HepG2 (cell line): ENCODE measurements around the gene CITED2. TPM values are rescaled to one million over a fixed set of nuclear protein-coding genes. Genes with fewer than 3 reads are reported as not detected.

Experiments used
- ATF7-NPFF ChIP-seq: sonication (generic); formaldehyde crosslinking; IDR thresholded peaks from 2 replicates; pipeline ENCODE4 v1.8.1; 2023; ENCODE audit warnings: mild to moderate bottlenecking, low read depth, missing genetic modification reagents, moderate library complexity
- ATM ChIP-seq: fragments of 450-650 bp; IDR thresholded peaks from 2 replicates; pipeline ENCODE4 v1.7.1; 2017; ENCODE audit warnings: mild to moderate bottlenecking, borderline replicate concordance
- BATF2 ChIP-seq: sonication (generic); formaldehyde crosslinking; IDR thresholded peaks from 2 replicates; pipeline ENCODE4 v1.8.0; 2022; ENCODE audit warnings: mild to moderate bottlenecking, missing genetic modification reagents, moderate library complexity
- HDAC6 ChIP-seq: fragments of 200-600 bp; sonication (generic); IDR thresholded peaks from 2 replicates; pipeline ENCODE4 v1.7.0; 2017; ENCODE audit warnings: mild to moderate bottlenecking, antibody characterized with exemption, low read length, low read depth
- IRF9 ChIP-seq: sonication (generic); formaldehyde crosslinking; IDR thresholded peaks from 2 replicates; pipeline ENCODE4 v1.8.0; 2022; ENCODE audit warnings: missing genetic modification reagents, mild to moderate bottlenecking, borderline replicate concordance
- MTA1 ChIP-seq: sonication (generic); formaldehyde crosslinking; IDR thresholded peaks from 2 replicates; pipeline ENCODE4 v1.4.0; 2020; ENCODE audit warnings: missing genetic modification reagents, mild to moderate bottlenecking, borderline replicate concordance
- NCOA1 ChIP-seq: sonication (generic); formaldehyde crosslinking; IDR thresholded peaks from 2 replicates; pipeline ENCODE4 v1.9.0; 2021; ENCODE audit warnings: missing genetic modification reagents
- NFE2L1 ChIP-seq: sonication (generic); formaldehyde crosslinking; IDR thresholded peaks from 2 replicates; pipeline ENCODE4 v1.4.0; 2020; ENCODE audit warnings: missing genetic modification reagents, mild to moderate bottlenecking, borderline replicate concordance
- NFIC ChIP-seq: IDR thresholded peaks from 2 replicates; pipeline ENCODE4 v1.6.1; 2012; ENCODE audit warnings: mild to moderate bottlenecking, low read length, inconsistent platforms
- SMYD3 ChIP-seq: sonication (generic); formaldehyde crosslinking; IDR thresholded peaks from 2 replicates; pipeline ENCODE4 v1.8.1; 2023; ENCODE audit warnings: mild to moderate bottlenecking, missing genetic modification reagents
- SP2 ChIP-seq: sonication (generic); formaldehyde crosslinking; IDR thresholded peaks from 2 replicates; pipeline ENCODE4 v1.5.1; 2020; ENCODE audit warnings: mild to moderate bottlenecking, missing genetic modification reagents
- TEF ChIP-seq: sonication (generic); formaldehyde crosslinking; IDR thresholded peaks from 2 replicates; pipeline ENCODE4 v1.5.0; 2020; ENCODE audit warnings: missing genetic modification reagents
- ZBTB7A ChIP-seq: sonication (generic); formaldehyde crosslinking; IDR thresholded peaks from 2 replicates; pipeline ENCODE4 v1.8.0; 2022; ENCODE audit warnings: mild to moderate bottlenecking, missing genetic modification reagents
- ZFP90 ChIP-seq: sonication (generic); formaldehyde crosslinking; IDR thresholded peaks from 2 replicates; pipeline ENCODE4 v1.8.0; 2022; ENCODE audit warnings: missing genetic modification reagents, mild to moderate bottlenecking, inconsistent platforms, borderline replicate concordance
- ZNF121 ChIP-seq: sonication (generic); formaldehyde crosslinking; IDR thresholded peaks from 2 replicates; pipeline ENCODE4 v1.5.0; 2020; ENCODE audit warnings: mild to moderate bottlenecking, missing genetic modification reagents
- ZNF317 ChIP-seq: sonication (generic); formaldehyde crosslinking; IDR thresholded peaks from 2 replicates; pipeline ENCODE4 v1.5.0; 2020; ENCODE audit warnings: mild to moderate bottlenecking, missing genetic modification reagents
- ZNF891 ChIP-seq: sonication (generic); formaldehyde crosslinking; IDR thresholded peaks from 2 replicates; pipeline ENCODE4 v1.5.0; 2020; ENCODE audit warnings: mild to moderate bottlenecking, missing genetic modification reagents
- polyA plus RNA-seq, 8 experiments: library from polyadenylated mRNA; depleted of rRNA in 3 of 8; stranded (reverse) in 7 of 8; unstranded in 1 of 8; fragments of >200 nt; fragmentation: Illumina TruSeq in 4 of 8; extraction: Trizol in 4 of 8; gene quantifications; 2 replicates each; pipeline versions ENCODE4 v1.2.1 to v1.2.3, GENCODE V29; 2011 to 2016; ENCODE audit warnings: low read depth in 4 of 8, missing spikeins in 1 of 8, mixed read lengths in 1 of 8; ENCODE audit not compliant: insufficient read depth in 1 of 8
- total RNA-seq, 5 experiments: library from RNA; depleted of rRNA; stranded (reverse); fragments of >200 nt; fragmentation: Illumina TruSeq; extraction: Trizol; gene quantifications; 2 replicates each; pipeline ENCODE4 v1.2.3, GENCODE V29; 2016; ENCODE audit warnings: low read depth in 1 of 5

CITED2 gene
- total and polyA plus RNA-seq, 2 of the 13 experiments (the other 11 are each of a cell fraction or from before 2014, with no cell fraction given): 17.6 to 57.2 TPM

- no peak for TF ChIP-seq MTA1 (CRISPR knock-in tag)
- TF ChIP-seq ATF7-NPFF (CRISPR knock-in tag): no peak
- TF ChIP-seq ZNF121 (CRISPR knock-in tag): no peak
- 0 out of 2 replicates have a peak, but pooled peaks have one; percentile 30 for TF ChIP-seq NFIC
- TF ChIP-seq IRF9 (CRISPR knock-in tag): no peak
- no peak for TF ChIP-seq ZNF891 (CRISPR knock-in tag)
- TF ChIP-seq SP2 (CRISPR knock-in tag): 0 out of 2 replicates have a peak, but pooled peaks have one; percentile 45
- TF ChIP-seq ZBTB7A (CRISPR knock-in tag): peak; percentile 60
- TF ChIP-seq NFE2L1 (CRISPR knock-in tag): no peak
- no peak for TF ChIP-seq TEF (CRISPR knock-in tag)
- TF ChIP-seq BATF2 (CRISPR knock-in tag): no peak
- TF ChIP-seq ATM: no peak
- TF ChIP-seq NCOA1: no peak
- no peak for TF ChIP-seq ZFP90 (CRISPR knock-in tag)
- peak; percentile 62; the same call in 1 of the 2 replicates for TF ChIP-seq ZNF317
- TF ChIP-seq SMYD3 (CRISPR knock-in tag): no peak
- no peak for TF ChIP-seq HDAC6
- TF ChIP-seq, all 625 proteins: peak for 28
These were observed 506 bp downstream of the CITED2 start (continued) for GRCh38 chr6:139373928-139374356.
